Neural cell (in vitro differentiated cells): ENCODE results near the gene DENND5A. TPM values are rescaled to one million over a fixed set of nuclear protein-coding genes. Genes with fewer than 3 reads are reported as not detected.
"Not testable (repeated sequence)": the region's sequence is repeated elsewhere in the genome, so short reads cannot be mapped to it uniquely, and the experiment has no call there.

Source experiments
- H2AFZ ChIP-seq: fragments of 200-600, 300-800 bp; sonication (generic), shearing (Covaris generic); 2 replicates; pipeline ENCODE4 v1.6.0; 2014; ENCODE audit warnings: low read depth, mild to moderate bottlenecking, antibody characterized with exemption, low read length, moderate library complexity
- H3F3A ChIP-seq: fragments of 200-600 bp; shearing (Covaris generic); 2 replicates; pipeline ENCODE4 v1.6.1; 2016; ENCODE audit warnings: mild to moderate bottlenecking, moderate library complexity, mixed read lengths, antibody characterized with exemption, low read length; ENCODE audit not compliant: insufficient read depth, poor library complexity, severe bottlenecking
- H3K27ac ChIP-seq: fragments of 200-600, 300-800 bp; sonication (generic), shearing (Covaris generic); 2 replicates; pipeline ENCODE4 v1.5.1; 2014; ENCODE audit warnings: mild to moderate bottlenecking, low read length, moderate library complexity
- H3K27me3 ChIP-seq: fragments of 300-800, 200-600 bp; sonication (generic), shearing (Covaris generic); 2 replicates; pipeline ENCODE4 v1.6.0; 2014; ENCODE audit warnings: mild to moderate bottlenecking, low read depth, low read length, moderate library complexity; ENCODE audit not compliant: insufficient read depth
- H3K36me3 ChIP-seq: fragments of 300-800, 200-600 bp; sonication (generic), shearing (Covaris generic); 2 replicates; pipeline ENCODE4 v1.5.1; 2014; ENCODE audit warnings: mild to moderate bottlenecking, antibody characterized with exemption, low read length, moderate library complexity; ENCODE audit not compliant: insufficient read depth
- H3K4me2 ChIP-seq: fragments of 300-800, 200-600 bp; sonication (generic), shearing (Covaris generic); 2 replicates; pipeline ENCODE4 v1.6.0; 2014; ENCODE audit warnings: mild to moderate bottlenecking, low read length
- H3K4me3 ChIP-seq: fragments of 300-800, 200-600 bp; sonication (generic), shearing (Covaris generic); 2 replicates; pipeline ENCODE4 v1.5.1; 2014; ENCODE audit warnings: mild to moderate bottlenecking, low read length, moderate library complexity
- H3K79me2 ChIP-seq: fragments of 200-600 bp; shearing (Covaris generic); replicated peaks from 2 replicates; pipeline ENCODE4 v1.6.0; 2014; ENCODE audit warnings: mild to moderate bottlenecking, low read length, moderate library complexity; ENCODE audit not compliant: insufficient read depth
- H3K9ac ChIP-seq: fragments of 300-800, 200-600 bp; sonication (generic), shearing (Covaris generic); 2 replicates; pipeline ENCODE4 v1.6.1; 2016; ENCODE audit warnings: mild to moderate bottlenecking, low read length, mixed read lengths
- H3K9me2 ChIP-seq: fragments of 200-600 bp; shearing (Covaris generic); 2 replicates; pipeline ENCODE4 v1.6.1; 2016; ENCODE audit warnings: mild to moderate bottlenecking, low read length, mixed read lengths; ENCODE audit not compliant: insufficient read depth
- H3K9me3 ChIP-seq: fragments of 200-600, 300-800 bp; sonication (generic), shearing (Covaris generic); 2 replicates; pipeline ENCODE4 v1.6.1; 2016; ENCODE audit warnings: mild to moderate bottlenecking, mixed run types, low read length, moderate library complexity, mixed read lengths
- H4K20me1 ChIP-seq: fragments of 200-600 bp; shearing (Covaris generic); 2 replicates; pipeline ENCODE4 v1.6.1; 2016; ENCODE audit warnings: mild to moderate bottlenecking, mixed run types; ENCODE audit not compliant: insufficient read depth
- CTCF ChIP-seq: fragments of 450-650 bp; IDR thresholded peaks from 2 replicates; pipeline ENCODE4 v1.5.1; 2014; ENCODE audit warnings: antibody characterized with exemption, mild to moderate bottlenecking, moderate library complexity; ENCODE audit not compliant: poor library complexity, severe bottlenecking
- EP300 ChIP-seq: fragments of 450-650 bp; conservative IDR thresholded peaks from 2 replicates; pipeline ENCODE4 v1.6.1; 2014; ENCODE audit warnings: antibody characterized with exemption, mild to moderate bottlenecking, moderate library complexity; ENCODE audit not compliant: poor library complexity, severe bottlenecking
- EZH2 ChIP-seq: fragments of 200-600, 300-800 bp; shearing (Covaris generic), sonication (generic); IDR thresholded peaks from 2 replicates; pipeline ENCODE4 v1.6.1; 2014; ENCODE audit warnings: antibody characterized with exemption, low read length, borderline replicate concordance, mild to moderate bottlenecking; ENCODE audit not compliant: insufficient read depth, poor library complexity, severe bottlenecking
- MXI1 ChIP-seq: fragments of 450-650 bp; conservative IDR thresholded peaks from 2 replicates; pipeline ENCODE4 v1.6.1; 2014; ENCODE audit warnings: antibody characterized with exemption, mild to moderate bottlenecking; ENCODE audit not compliant: poor library complexity, severe bottlenecking
- POLR2AphosphoS5 ChIP-seq: IDR thresholded peaks from 2 replicates; pipeline ENCODE4 v1.6.1; 2012
- RAD21 ChIP-seq: fragments of 450-650 bp; conservative IDR thresholded peaks from 2 replicates; pipeline ENCODE4 v1.6.1; 2014; ENCODE audit warnings: antibody characterized with exemption, mild to moderate bottlenecking, moderate library complexity
- REST ChIP-seq: IDR thresholded peaks from 2 replicates; pipeline ENCODE4 v1.6.1; 2012; ENCODE audit warnings: borderline replicate concordance
- SMC3 ChIP-seq: fragments of 450-650 bp; conservative IDR thresholded peaks from 2 replicates; pipeline ENCODE4 v1.6.1; 2014; ENCODE audit warnings: antibody characterized with exemption, mild to moderate bottlenecking, moderate library complexity; ENCODE audit not compliant: poor library complexity
- TAF1 ChIP-seq: IDR thresholded peaks from 2 replicates; pipeline ENCODE4 v1.6.1; 2012; ENCODE audit warnings: low read depth
- polyA plus RNA-seq: library from polyadenylated mRNA; depleted of rRNA; stranded (reverse); fragments of >200 nt; gene quantifications from 2 replicates; pipeline ENCODE4 v1.2.3, GENCODE V29; 2014

DENND5A gene
- polyA plus RNA-seq, 1 donor from 2014 or later = 75.6 TPM

- TF ChIP-seq RAD21 (no peak), MXI1 (no peak), SMC3 (no peak), POLR2AphosphoS5 (no peak), REST (no peak), TAF1 (no peak), CTCF (no peak), EP300 (no peak), EZH2 (no peak)
- no peaks in the 10 kb centered on the region for H3K36me3 ChIP-seq
- peaks cover 21% of the 10 kb centered on the region for H3K79me2 ChIP-seq
- H3K4me3 ChIP-seq = no peak overlapping the region
- H3K27me3 ChIP-seq = no peaks in the 10 kb centered on the region
- peaks cover 3% of the 10 kb centered on the region for H4K20me1 ChIP-seq
- no peak overlapping the region for H3K4me2 ChIP-seq
- no peak overlapping the region for H3K27ac ChIP-seq
- no peak overlapping the region for H3K9ac ChIP-seq
- H3K9me3 ChIP-seq = no peaks in the 10 kb centered on the region
- H3F3A ChIP-seq = no peaks in the 10 kb centered on the region
- no peak overlapping the region for H2AFZ ChIP-seq
- no peaks in the 10 kb centered on the region for H3K9me2 ChIP-seq
Observed at GRCh38 chr11:9210922-9211320, 54.2 kb downstream of the DENND5A start.

DNA sequence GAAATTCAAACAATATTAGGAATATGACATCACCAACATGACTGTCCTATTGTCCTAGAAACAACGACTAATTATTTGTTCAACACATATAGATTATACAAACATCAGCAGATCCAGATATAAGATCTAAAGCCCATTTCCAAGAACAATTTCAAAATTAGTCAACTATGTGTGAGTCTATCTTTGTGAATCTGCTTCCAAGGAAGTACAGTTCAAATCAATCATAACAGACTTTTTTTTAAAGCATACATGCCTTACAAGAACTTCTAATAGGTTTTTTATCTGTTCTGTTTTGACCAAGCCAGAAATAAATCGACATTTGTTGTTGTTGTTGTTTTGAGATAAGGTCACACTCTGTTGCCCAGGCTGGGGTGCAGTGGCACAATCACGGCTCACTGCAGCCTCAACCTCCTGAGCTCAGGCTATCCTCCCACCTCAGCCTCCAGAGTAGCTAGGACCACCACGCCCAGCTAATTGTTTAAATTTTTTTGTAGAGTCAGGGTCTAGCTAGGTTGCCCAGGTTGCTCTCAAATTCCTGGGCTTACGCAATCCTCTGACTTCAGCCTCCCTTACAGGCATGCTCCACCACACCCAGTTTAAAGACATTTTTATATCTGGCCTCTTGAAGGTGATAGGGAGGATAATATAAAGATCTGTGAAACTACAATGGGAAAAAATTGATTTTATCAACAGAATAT lies 54.8 kb downstream of the DENND5A start:
- Histone ChIP-seq H3K27me3 (no peaks in the 10 kb centered on the region), H3K4me2 (no peak overlapping the region), H2AFZ (no peak overlapping the region), H3K79me2 (peaks cover 18% of the 10 kb centered on the region), H3K9me2 (no peaks in the 10 kb centered on the region), H3F3A (no peaks in the 10 kb centered on the region), H3K27ac (no peak overlapping the region), H3K36me3 (no peaks in the 10 kb centered on the region), H3K9ac (no peak overlapping the region), H3K4me3 (no peak overlapping the region), H4K20me1 (peaks cover 3% of the 10 kb centered on the region), H3K9me3 (no peaks in the 10 kb centered on the region)
- no peak for TF ChIP-seq EZH2
- no peak for TF ChIP-seq REST
- TF ChIP-seq TAF1 = no peak
- no peak for TF ChIP-seq RAD21
- no peak for TF ChIP-seq SMC3
- no peak for TF ChIP-seq EP300
- TF ChIP-seq POLR2AphosphoS5 = no peak
- TF ChIP-seq CTCF = no peak
- no peak for TF ChIP-seq MXI1

- H3K79me2 ChIP-seq = peaks cover 18% of the 10 kb centered on the region
- H3K9me2 ChIP-seq, H3K36me3 ChIP-seq, H2AFZ ChIP-seq, H3F3A ChIP-seq, H3K4me2 ChIP-seq, H3K27ac ChIP-seq, H3K9me3 ChIP-seq, H3K4me3 ChIP-seq, H3K27me3 ChIP-seq, H4K20me1 ChIP-seq, H3K9ac ChIP-seq: not testable (repeated sequence)
Observed at GRCh38 chr11:9209604-9210003, 55.5 kb downstream of the DENND5A start.
